GM21390 (cell line): ENCODE data around the gene TBC1D1.

ENCODE experiments used
- ATAC-seq: cut with Tn5 transposase; IDR thresholded peaks from one replicate; pipeline ENCODE4 v1.9.1; 2021; ENCODE audit not compliant: unreplicated experiment

Gene TBC1D1

GRCh38 chr4:37989398-37990260 is 98.7 kb downstream of the TBC1D1 start:
- no peak for ATAC-seq

- no peak for ATAC-seq
Measured at GRCh38 chr4:37990731-37991245, 99.9 kb downstream of the TBC1D1 start.

GRCh38 chr4:37991623-37992410 is 100.9 kb downstream of the TBC1D1 start:
- no peak for ATAC-seq

GRCh38 chr4:37993806-37994205 is 102.9 kb downstream of the TBC1D1 start:
- no peak for ATAC-seq

GRCh38 chr4:37994569-37994968 is 103.7 kb downstream of the TBC1D1 start:
- peak; percentile 87 for ATAC-seq

- no peak for ATAC-seq
Measured at GRCh38 chr4:37995299-37995821, 104.5 kb downstream of the TBC1D1 start.

GRCh38 chr4:37995981-37996775 is 105.3 kb downstream of the TBC1D1 start:
- ATAC-seq, result no peak

- ATAC-seq, result no peak
Measured at GRCh38 chr4:37998226-37998625, 107.3 kb downstream of the TBC1D1 start.

GRCh38 chr4:37999000-37999716 is 108.3 kb downstream of the TBC1D1 start:
- ATAC-seq, result no peak

- ATAC-seq, result no peak
Measured at GRCh38 chr4:37999965-38000364, 109.1 kb downstream of the TBC1D1 start.

- ATAC-seq, result no peak
Measured at GRCh38 chr4:38001927-38002326, 111.0 kb downstream of the TBC1D1 start.

- ATAC-seq, result no peak
Measured at GRCh38 chr4:38002451-38003071, 111.7 kb downstream of the TBC1D1 start.

GRCh38 chr4:38003102-38003501 is 112.2 kb downstream of the TBC1D1 start:
- ATAC-seq, result no peak

GRCh38 chr4:38003628-38004027 is 112.7 kb downstream of the TBC1D1 start:
- ATAC-seq, result no peak

GRCh38 chr4:38004062-38004461 is 113.2 kb downstream of the TBC1D1 start:
- ATAC-seq, result no peak

GRCh38 chr4:38004887-38005286 is 114.0 kb downstream of the TBC1D1 start:
- no peak for ATAC-seq

- no peak for ATAC-seq
Measured at GRCh38 chr4:38005637-38006036, 114.8 kb downstream of the TBC1D1 start.

- ATAC-seq, result no peak
Measured at GRCh38 chr4:38007645-38008044, 116.8 kb downstream of the TBC1D1 start.

GRCh38 chr4:38008571-38009021 is 117.7 kb downstream of the TBC1D1 start:
- no peak for ATAC-seq

GRCh38 chr4:38009421-38009820 is 118.5 kb downstream of the TBC1D1 start:
- ATAC-seq, result no peak
